ENCODE measurements around the gene TPST1.
"Not testable (repeated sequence)": the region's sequence is repeated elsewhere in the genome, so short reads cannot be mapped to it uniquely, and the experiment has no call there.

The TPST1 gene

GRCh38 chr7:66399566-66399965 lies 194.4 kb downstream of the TPST1 start:
- no peaks in the 10 kb centered on the region for H3K36me3 ChIP-seq
- TF ChIP-seq, protein P1, sequence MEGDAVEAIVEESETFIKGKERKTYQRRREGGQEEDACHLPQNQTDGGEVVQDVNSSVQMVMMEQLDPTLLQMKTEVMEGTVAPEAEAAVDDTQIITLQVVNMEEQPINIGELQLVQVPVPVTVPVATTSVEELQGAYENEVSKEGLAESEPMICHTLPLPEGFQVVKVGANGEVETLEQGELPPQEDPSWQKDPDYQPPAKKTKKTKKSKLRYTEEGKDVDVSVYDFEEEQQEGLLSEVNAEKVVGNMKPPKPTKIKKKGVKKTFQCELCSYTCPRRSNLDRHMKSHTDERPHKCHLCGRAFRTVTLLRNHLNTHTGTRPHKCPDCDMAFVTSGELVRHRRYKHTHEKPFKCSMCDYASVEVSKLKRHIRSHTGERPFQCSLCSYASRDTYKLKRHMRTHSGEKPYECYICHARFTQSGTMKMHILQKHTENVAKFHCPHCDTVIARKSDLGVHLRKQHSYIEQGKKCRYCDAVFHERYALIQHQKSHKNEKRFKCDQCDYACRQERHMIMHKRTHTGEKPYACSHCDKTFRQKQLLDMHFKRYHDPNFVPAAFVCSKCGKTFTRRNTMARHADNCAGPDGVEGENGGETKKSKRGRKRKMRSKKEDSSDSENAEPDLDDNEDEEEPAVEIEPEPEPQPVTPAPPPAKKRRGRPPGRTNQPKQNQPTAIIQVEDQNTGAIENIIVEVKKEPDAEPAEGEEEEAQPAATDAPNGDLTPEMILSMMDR (IDR thresholded peaks at IDR 0.05; ENCODE audit: low read depth, low read length) = no peak
- no peak for DNase-seq
- no peak overlapping the region for H3K4me3 ChIP-seq (ENCODE audit: low read depth, low read length)
- H3K9me3 ChIP-seq (ENCODE audit: severe bottlenecking) = peaks cover 5% of the 10 kb centered on the region
- no peak overlapping the region for H3K27ac ChIP-seq
- no peaks in the 10 kb centered on the region for H3K27me3 ChIP-seq (ENCODE audit: insufficient read depth, low read depth, severe bottlenecking)

DNA sequence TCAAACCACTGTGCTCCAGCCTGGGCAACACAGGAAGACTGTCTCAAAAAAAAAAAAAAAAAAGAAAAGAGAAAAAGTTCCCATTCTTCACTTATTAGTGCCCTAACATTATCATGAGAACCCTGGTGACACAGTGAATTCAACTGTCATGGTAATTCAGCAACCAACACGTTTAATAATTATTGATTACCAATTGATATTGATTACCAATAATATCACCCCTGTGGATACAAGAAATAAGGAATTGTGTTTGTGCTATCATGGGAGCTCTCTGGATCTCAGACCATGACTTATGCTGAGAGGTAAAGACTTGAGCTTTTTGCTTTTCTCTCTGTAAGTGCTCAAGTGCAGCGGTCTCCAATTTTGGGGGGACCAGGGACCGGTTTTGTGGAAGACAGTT lies 195.3 kb downstream of the TPST1 start:
- H3K27me3 ChIP-seq (ENCODE audit: insufficient read depth, low read depth, severe bottlenecking) = no peaks in the 10 kb centered on the region
- TF ChIP-seq, protein P1 (IDR thresholded peaks at IDR 0.05; ENCODE audit: low read depth, low read length) = no peak
- H3K27ac ChIP-seq = no peak overlapping the region
- peaks cover 5% of the 10 kb centered on the region for H3K9me3 ChIP-seq (ENCODE audit: severe bottlenecking)
- DNase-seq = no peak
- no peaks in the 10 kb centered on the region for H3K36me3 ChIP-seq
- no peak overlapping the region for H3K4me3 ChIP-seq (ENCODE audit: low read depth, low read length)

DNA sequence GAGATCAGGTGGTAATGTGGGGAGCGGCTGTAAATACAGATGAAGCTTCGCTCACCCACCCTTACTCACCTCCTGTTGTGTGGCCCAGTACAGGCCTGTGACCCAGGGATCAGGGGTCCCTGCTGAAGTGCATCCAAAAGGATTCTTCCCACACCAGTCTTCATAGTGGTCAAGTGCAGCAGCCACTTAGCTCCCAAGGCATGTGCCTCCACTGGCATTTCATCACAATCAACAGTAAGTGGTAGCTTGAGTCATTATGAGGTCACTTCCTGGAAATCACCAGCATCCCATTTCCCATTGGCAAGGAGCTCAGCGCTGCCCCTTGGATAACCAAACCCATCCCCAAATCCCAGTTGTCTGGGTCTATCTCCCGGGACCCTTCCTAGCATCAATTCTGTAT lies 196.0 kb downstream of the TPST1 start:
- not testable (repeated sequence) for H3K36me3 ChIP-seq; H3K27me3 ChIP-seq (ENCODE audit: insufficient read depth, low read depth, severe bottlenecking); DNase-seq; H3K27ac ChIP-seq; H3K9me3 ChIP-seq (ENCODE audit: severe bottlenecking); H3K4me3 ChIP-seq (ENCODE audit: low read depth, low read length)

- not testable (repeated sequence) for H3K36me3 ChIP-seq; H3K27me3 ChIP-seq (ENCODE audit: insufficient read depth, low read depth, severe bottlenecking); H3K9me3 ChIP-seq (ENCODE audit: severe bottlenecking); DNase-seq; H3K27ac ChIP-seq; H3K4me3 ChIP-seq (ENCODE audit: low read depth, low read length)
Observed at GRCh38 chr7:66401932-66402331, 196.8 kb downstream of the TPST1 start.

GRCh38 chr7:66403564-66403963 lies 198.4 kb downstream of the TPST1 start:
- DNase-seq = no peak
- TF ChIP-seq, protein P1 (IDR thresholded peaks at IDR 0.05; ENCODE audit: low read depth, low read length) = no peak
- Histone ChIP-seq H3K9me3 (ENCODE audit: severe bottlenecking) (peaks cover 5% of the 10 kb centered on the region), H3K36me3 (no peaks in the 10 kb centered on the region), H3K27ac (no peak overlapping the region), H3K27me3 (ENCODE audit: insufficient read depth, low read depth, severe bottlenecking) (no peaks in the 10 kb centered on the region), H3K4me3 (ENCODE audit: low read depth, low read length) (no peak overlapping the region)

DNA sequence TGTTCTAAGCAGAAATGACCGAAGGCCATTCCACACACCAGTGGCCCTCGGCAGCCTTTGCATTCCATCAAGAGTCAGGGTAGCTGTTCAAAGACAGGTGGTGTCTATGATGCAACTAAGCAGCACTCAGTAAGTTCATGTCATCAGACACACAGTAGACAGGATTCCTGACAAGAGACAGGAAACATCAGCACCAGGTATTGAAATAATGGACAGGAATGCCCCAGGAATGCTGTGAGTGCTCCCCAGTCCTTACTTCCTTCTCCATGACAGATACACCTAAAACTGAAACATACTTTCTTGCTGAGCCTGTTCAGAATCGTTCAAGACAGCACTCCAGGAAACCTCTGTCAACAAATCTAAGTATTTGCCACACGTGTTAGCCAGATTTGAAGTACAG lies 204.4 kb downstream of the TPST1 start:
- no peak for DNase-seq
- H3K27ac ChIP-seq = no peak overlapping the region
- H3K4me3 ChIP-seq (ENCODE audit: low read depth, low read length) = no peak overlapping the region
- H3K36me3 ChIP-seq = no peaks in the 10 kb centered on the region
- TF ChIP-seq, protein P1 (IDR thresholded peaks at IDR 0.05; ENCODE audit: low read depth, low read length) = no peak
- no peaks in the 10 kb centered on the region for H3K27me3 ChIP-seq (ENCODE audit: insufficient read depth, low read depth, severe bottlenecking)
- no peaks in the 10 kb centered on the region for H3K9me3 ChIP-seq (ENCODE audit: severe bottlenecking)
